Measurements from ENCODE around the gene MEIS2. TPM values are rescaled to one million over a fixed set of nuclear protein-coding genes. Genes with fewer than 3 reads are reported as not detected.

The MEIS2 gene
- total RNA-seq, 1 donor: 43.7 TPM

DNA sequence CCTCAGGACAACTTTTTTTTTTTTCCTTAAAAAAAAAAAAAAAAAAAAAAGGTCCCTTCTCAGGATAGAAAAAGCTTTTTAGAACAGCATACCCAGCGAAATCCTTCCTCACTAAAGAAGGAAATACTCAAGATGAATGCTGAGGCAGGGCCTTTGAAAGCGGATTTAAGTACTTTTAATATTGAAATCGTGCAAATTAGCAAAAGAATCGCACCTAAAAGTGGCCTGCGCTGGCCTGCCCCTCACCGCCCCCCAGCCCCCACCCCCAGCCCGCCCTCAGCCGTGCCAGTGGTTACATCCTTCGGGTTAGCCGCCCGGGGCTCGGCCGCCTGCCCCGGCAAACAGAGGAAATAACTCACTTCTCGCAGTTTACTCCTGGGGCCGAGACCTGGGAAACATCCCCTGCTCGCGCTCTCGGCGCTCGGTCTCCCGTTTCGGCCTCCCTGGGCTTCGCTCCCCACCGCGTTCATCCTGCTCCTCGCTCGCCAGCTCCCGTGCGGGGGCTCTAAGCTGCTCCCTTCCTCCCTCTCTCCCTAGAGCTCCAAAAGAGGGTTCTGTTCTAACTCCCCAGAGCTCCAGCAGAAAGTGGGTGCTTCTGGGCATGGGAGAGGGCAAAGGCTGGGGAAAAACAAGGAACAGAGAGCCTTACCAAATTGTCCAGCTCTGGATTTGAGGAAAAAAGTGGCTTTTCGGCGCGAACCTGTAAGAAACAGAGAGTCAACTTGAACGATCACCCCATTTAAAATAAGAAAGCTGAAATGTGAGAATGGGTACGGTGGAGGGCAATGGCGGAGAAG is 5.2 kb downstream of the MEIS2 start:
- H3K4me3 ChIP-seq (ENCODE audit: low read depth, low read length): peak overlapping the region; percentile 94

DNA sequence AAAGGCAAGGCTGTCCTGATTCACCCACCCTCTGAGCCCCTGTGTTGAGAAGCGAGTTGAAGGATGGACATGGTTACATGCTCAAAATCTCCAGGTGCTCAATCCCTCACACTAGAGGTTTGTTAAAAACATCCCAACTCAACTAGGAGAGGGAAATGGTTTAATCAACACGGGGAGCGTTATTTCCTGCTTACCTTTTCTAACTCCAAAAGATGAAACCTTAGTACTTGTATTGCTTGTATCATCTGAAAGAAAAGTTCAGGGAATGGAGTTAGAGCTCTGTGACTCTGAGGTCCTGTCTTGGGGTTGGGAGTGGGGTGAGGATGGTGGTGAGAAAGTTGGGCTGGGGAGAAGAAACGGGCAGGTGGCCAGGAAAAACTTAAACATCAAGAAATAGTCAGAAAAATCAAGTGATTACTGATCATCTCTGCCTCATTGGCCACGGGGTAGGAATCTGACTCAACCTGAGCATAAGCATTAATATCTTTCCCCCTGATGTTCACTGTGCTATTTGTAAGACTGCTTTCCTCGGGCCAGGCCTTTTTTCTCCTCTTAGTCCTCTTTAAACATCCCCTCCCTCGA is 5.9 kb downstream of the MEIS2 start:
- H3K4me3 ChIP-seq (ENCODE audit: low read depth, low read length): peak overlapping the region; percentile 94
- no peak for TF ChIP-seq CTCF (IDR thresholded peaks at IDR 0.05; ENCODE audit: insufficient read depth, low read length)
- DNase-seq (ENCODE audit: low read depth): peak; percentile 82

More for the DNA sequence above, 5.2 kb downstream of the MEIS2 start:
- no peak for TF ChIP-seq CTCF (IDR thresholded peaks at IDR 0.05; ENCODE audit: insufficient read depth, low read length)
- no peak for DNase-seq (ENCODE audit: low read depth)

- DNase-seq (ENCODE audit: low read depth): peak; percentile 81
- H3K4me3 ChIP-seq (ENCODE audit: low read depth, low read length): peak overlapping the region; percentile 94
- TF ChIP-seq CTCF (IDR thresholded peaks at IDR 0.05; ENCODE audit: insufficient read depth, low read length): no peak
These were observed 6.6 kb downstream of the MEIS2 start for GRCh38 chr15:37093480-37094332.

DNA sequence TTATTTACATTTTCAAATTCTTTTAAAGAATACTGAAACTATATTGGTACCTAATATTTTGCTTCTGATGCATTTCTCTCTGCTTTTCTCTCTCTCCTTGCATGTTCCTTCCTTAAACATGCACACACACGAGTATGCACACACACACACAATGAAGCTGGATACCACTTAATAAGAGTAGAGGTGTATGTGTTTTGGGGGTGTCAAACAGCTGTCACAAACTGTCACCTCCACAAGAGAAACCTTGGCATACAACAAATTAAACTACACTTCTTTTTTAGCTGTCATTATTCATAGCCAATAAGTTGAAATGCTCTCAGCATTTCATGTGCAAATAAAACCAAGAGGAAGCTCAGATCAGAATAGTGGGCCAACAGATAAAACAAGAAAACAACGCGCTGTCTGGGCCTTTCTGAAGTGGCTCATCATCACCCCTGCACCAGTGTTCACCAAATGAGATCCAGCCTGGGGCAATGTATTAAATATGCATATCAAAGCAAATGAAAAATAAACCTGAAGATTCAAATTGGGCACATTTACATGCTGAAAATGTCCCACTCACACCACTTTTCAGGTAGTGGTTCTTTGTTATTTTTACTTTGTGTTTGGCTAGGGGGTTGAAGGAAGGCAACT is 9.7 kb downstream of the MEIS2 start:
- peak overlapping the region; percentile 32 for H3K4me3 ChIP-seq (ENCODE audit: low read depth, low read length)
- TF ChIP-seq CTCF (IDR thresholded peaks at IDR 0.05; ENCODE audit: insufficient read depth, low read length): no peak
- DNase-seq (ENCODE audit: low read depth): no peak

- DNase-seq (ENCODE audit: low read depth): no peak
- TF ChIP-seq CTCF (IDR thresholded peaks at IDR 0.05; ENCODE audit: insufficient read depth, low read length): no peak
- no peak overlapping the region for H3K4me3 ChIP-seq (ENCODE audit: low read depth, low read length)
These were observed 11.9 kb downstream of the MEIS2 start for GRCh38 chr15:37088436-37088835.

- TF ChIP-seq CTCF (IDR thresholded peaks at IDR 0.05; ENCODE audit: insufficient read depth, low read length): no peak
- no peak for DNase-seq (ENCODE audit: low read depth)
- H3K4me3 ChIP-seq (ENCODE audit: low read depth, low read length): no peak overlapping the region
These were observed 13.2 kb downstream of the MEIS2 start for GRCh38 chr15:37087131-37087588.
